GM21447 (cell line): ENCODE data around the gene KCTD14.
"Not testable (repeated sequence)": the region's sequence is repeated elsewhere in the genome, so short reads cannot be mapped to it uniquely, and the experiment has no call there.

ENCODE experiments used
- ATAC-seq: cut with Tn5 transposase; IDR thresholded peaks from one replicate; pipeline ENCODE4 v1.9.1; 2021; ENCODE audit not compliant: unreplicated experiment

Gene KCTD14

DNA sequence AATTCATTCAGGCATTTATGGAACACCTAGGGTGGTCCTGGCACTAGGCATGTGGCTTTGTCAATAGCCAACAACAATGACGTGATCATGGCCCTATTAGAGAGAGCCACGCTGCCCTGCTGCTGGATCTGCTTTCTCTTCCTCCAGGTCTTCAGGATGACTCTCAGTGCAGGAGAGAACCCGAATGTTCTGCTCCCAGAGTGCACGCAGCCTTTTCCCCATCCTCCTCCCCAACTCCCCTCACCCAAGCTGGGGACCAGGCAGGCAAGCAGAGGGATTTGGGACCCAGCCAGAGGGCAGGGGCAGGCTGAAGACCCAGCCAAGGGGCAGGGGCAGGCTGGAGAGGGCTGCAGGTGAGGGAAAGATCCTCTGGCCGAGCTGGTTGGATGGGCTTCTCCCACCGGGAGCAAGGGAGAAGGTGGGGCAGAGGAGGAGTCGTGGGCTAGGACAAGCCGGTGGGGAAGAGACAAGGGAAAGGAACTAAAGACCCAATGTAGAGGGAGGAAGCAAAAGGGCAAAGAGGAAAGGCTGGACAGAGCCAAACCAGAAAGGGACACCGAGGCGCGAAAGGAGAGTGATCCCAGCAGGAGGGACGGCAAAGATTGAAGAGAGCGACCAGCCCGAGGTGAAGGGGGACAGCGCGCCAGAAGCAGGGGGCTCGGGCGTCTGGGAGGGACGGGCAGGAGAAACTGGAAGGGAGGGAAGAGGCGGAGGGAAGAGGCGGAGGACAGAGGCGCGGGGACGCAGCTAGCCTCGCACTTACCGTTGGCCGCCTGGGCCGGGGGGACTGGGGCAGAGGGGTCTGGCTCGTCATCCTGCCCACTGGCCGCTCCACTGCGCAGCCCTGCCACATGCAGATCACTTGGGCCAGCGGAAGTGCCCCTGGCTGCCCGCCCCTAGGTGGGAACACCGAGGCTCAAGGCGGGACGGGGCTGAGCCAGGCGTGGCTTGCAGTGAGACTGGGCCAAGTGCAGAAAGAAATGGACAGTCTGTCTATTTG lies at the start of gene KCTD14:
Gene KCTD14 (minus strand): TSS at position 880 of the 1,000 bp plus-strand sequence. CDS start 27 bp downstream, at position 853.
- no peak for ATAC-seq

DNA sequence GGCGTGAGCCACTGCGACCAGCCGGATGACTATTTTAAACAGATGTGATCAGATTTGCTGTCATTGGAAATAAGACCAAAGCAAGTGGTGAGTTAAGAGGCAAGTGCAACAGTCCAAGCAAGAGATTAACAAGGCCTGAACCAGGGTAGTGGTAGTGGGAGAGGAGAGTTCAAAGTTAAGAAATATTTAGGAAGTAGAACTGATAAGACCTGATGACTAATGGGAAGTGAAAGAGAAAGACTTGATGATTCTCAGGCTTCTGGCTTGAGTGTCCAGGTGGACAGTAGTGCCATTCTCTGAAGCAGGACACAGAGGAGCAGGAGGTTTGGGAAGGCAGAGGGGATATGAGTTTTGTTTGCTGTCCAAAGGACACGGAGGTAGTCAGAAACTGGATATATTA lies 49.4 kb upstream of the KCTD14 start:
- no peak for ATAC-seq

- ATAC-seq = no peak
These were observed 48.6 kb upstream of the KCTD14 start for GRCh38 chr11:78071717-78072116.

DNA sequence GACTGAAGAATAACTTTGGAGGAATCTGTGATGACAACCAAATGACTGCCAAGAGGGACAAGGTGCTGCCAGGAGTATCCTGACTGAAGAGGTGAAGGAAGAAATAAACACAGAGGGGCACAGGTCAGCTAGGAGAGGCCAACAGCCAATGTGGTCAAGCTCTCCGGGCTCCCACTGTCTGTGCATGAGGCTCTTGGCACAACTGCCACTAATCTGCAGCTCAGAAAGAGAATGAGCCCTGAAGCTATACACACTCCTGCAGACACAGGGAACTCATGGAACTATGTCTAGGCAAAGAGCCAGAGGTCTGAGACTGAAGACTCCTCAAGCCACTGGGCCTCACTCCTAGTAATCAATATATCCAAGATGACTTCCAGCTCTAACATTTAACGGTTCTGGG lies 47.5 kb upstream of the KCTD14 start:
- ATAC-seq = no peak

DNA sequence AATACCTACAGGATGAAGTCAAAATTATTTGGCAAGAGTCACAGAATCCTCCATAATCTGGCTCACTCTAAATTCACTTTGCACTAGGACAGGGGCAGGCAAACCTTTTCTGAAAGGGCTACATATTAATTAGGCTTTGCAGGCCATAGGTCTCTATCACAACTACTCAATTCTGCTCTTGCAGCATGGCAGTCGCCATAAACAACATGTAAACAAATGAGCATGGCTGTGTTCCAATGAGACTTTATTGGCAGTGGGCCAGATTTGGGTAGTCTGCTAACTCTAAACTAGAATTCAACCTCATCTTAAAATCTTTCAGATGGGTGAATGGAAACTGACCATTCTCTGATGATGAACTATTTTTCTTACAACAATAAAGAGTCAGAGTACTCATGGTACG lies 46.4 kb upstream of the KCTD14 start:
- no peak for ATAC-seq

DNA sequence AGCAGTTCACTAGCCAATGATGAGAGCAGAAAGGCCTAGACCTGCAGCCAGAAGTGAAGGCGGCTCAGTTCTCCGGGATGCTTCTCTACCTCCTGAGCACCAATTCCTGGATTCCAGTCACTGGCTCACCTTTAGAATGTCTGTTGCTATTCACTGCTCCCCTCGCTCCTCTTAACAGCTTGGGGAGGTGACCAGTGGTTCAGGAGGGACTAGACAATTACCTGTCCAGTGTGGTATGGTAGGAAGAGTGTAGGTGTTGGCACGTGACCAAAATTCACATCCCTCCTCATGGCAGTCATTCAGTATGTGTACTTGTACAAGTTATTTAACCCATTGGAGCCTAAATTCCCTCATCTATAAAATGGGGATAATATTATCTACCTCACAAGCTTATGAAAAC lies 44.6 kb upstream of the KCTD14 start:
- no peak for ATAC-seq

DNA sequence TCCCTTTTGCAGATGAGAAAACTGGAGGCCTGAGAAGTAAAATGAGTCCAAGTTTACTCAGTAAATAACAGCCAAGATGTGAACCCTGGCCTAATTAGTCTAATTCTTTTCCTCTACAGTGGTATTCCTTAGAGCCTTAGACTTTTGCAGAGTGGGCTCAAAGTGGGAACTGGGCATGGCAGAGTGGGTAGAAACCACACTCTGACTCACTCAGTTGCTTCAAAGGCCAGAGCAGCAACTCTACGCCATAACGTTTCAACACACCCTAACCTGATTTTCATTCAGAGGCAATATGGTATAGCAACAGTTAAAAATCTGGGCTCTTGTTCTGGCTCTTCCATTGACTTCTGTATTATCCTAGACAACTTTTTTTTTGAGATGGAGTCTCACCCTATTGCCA lies 43.4 kb upstream of the KCTD14 start:
- no peak for ATAC-seq

GRCh38 chr11:78065203-78065602 lies 42.1 kb upstream of the KCTD14 start:
- ATAC-seq = no peak

- no peak for ATAC-seq
These were observed 40.5 kb upstream of the KCTD14 start, which contains the start of gene THRSP for GRCh38 chr11:78063440-78064181. Gene THRSP, plus strand, starts transcription at chr11:78063861. Its CDS starts 21 bp downstream, at chr11:78063882.

DNA sequence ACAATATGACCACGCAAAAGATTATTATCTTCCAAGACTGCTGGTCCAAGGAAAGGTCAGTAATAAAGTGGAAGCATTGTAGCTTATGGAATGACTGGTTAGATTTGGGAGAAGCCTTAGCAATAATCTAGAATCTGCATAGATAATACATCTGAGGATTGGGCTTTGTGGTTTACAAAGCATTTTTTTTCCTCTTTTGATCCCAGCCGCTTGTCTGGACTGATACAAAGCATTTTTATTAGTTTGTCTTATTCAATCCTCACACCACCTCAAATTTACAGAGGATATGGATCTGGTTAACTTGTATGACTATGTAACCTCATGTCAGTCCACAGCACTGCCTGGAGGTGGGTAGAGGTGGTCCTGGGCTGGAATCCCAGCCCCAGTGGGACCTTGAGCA lies 39.6 kb upstream of the KCTD14 start:
- ATAC-seq = no peak

DNA sequence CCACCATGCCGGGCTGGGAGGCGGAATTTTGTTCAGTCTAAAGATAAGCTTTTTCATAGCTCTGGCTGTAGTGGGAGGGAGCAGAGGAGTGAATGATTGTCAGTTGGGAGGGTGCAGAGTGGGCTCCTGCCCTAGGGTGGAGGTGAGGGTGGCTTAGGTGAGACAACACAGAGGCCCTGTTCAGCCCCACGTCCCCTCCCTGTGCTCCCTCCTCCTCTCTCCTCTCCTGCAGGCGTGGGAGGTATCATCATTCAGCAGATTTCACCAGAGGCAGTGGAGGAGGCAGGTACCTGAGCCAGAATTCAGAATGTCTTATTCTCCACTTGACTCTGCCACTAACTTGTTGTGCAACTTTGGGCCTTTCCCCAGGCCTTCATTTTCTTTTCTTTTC lies 38.8 kb upstream of the KCTD14 start:
- ATAC-seq = no peak

DNA sequence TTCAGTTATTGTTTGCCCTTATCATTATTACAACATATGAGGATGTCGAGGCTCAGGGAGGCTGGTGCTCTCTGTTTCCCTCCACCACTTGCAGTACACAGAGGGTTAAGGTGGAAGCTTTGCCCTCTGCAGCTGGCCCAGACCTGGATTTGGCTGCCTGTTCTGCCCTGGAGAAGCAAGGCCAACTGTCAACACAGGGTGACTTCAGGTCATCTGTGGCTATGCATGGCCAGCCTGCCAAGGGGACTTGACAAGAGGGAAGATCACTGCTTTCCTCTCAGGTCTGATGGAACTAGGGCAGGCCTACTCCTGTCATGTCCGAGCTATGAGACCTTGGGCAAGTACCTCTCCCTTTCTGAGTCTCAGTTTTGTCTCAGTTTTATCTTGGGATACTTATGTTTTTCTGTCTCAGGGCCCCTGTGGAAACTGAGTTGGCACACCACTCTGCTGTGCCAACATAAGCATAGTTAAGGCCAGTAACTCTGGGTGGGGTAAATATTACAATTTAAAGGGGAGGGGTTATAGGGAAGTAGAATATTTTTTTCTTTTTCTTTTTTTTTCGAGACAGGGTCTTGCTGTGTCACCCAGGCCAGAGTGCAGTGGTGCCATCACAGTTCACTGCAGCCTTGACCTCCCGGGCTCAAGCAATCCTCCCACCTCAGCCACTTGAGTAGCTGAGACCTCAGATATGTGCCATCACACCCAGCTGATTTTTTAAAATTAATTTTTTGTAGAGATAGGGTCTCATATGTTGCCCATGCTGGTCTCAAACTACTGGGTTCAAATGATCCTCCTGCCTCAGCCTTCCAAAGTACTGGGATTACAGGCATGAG lies 38.2 kb upstream of the KCTD14 start:
- no peak for ATAC-seq

DNA sequence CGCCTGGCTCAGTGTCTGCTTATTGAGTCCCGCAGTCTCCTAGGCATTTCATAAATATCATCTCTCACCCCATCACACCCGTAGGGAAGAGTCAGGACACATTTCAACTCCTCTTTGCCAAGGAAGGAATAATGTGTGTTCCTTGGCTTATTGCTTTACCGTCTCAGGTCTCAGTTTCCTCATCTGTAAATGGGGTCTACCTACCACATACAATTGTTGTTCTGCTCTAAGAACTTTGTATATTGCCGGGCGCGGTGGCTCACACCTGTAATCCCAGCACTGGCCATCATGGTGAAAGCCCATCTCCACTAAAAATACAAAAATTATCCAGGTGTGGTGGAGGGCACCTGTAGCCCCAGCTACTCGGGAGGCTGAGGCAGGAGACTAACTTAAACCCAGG lies 37.5 kb upstream of the KCTD14 start:
- ATAC-seq = no peak

DNA sequence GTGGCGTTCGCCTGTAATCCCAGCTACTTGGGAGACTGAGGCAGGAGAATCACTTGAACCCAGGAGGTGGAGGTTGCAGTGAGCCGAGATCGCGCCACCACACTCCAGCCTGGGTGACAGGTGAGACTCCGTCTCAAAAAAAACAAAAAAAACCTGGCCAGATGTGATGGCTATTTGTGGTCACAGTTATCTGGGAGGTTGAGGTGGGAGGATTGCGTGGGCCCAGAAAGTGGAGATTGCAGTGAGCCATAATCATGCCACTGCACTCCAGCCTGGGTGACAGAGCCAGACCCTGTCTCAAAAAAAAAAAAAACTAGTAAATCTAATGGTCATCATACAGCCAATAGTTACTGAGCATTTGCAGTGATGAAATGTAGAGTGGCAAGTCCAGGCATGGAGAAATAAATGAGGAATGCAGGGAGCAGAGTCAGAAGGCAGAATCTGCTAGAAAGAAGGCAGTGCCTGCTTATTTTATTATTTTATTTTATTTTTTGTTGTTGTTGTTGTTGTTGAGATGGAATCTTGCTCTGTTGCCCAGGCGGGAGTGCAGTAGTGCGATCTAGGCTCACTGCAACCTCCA lies 36.8 kb upstream of the KCTD14 start:
- ATAC-seq = not testable (repeated sequence)

DNA sequence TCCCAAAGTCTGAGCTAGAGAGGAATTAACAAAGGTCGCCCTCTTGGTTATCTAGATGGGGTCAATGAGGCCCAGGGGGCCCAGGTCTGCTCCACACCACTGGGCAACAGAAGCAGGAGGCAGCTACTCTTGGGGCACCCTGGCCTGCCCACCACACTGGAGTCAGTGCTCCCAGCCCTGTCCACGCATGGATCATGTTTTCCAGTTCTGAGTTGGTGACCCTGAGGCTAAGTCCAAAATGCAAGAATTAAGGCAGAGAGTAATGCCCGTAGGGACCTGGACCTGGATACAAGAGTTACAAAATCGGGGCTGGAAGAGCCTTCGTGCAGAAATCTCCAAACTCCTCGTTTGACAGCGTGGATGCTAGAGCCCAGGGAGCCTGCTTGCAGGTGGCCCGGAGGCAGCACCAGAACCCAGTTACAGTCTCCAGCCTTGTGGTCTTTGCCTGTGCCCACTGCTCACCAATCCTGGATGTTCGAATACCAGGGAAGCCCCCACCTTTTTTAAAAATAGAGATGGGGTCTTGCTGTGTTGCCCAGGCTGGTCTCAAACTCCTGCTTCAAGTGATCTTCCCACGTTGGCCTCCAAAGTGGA lies 34.5 kb upstream of the KCTD14 start:
- ATAC-seq = no peak

GRCh38 chr11:78056093-78056492 lies 33.0 kb upstream of the KCTD14 start:
- ATAC-seq = no peak

- ATAC-seq = no peak
These were observed 31.9 kb upstream of the KCTD14 start for GRCh38 chr11:78054971-78055370.

GRCh38 chr11:78050964-78051831 lies 28.1 kb upstream of the KCTD14 start:
- no peak for ATAC-seq

- no peak for ATAC-seq
These were observed 26.3 kb upstream of the KCTD14 start for GRCh38 chr11:78049348-78049747.
